ENCODE results near the gene RNF7. TPM values are rescaled to one million over a fixed set of nuclear protein-coding genes. Genes with fewer than 3 reads are reported as not detected.

The RNF7 gene
- total and polyA plus RNA-seq, 8 donors = 88.1 to 107 (median 94.4) TPM

GRCh38 chr3:141792495-141792894 lies 54.4 kb downstream of the RNF7 start:
- no peaks in the 10 kb centered on the region for H3K27me3 ChIP-seq

GRCh38 chr3:141793476-141794260 lies 55.6 kb downstream of the RNF7 start:
- intact Hi-C loops (cut with DNase I) = no loop called here
- Histone ChIP-seq H3K36me3 (no peaks in the 10 kb centered on the region), H3K27me3 (no peaks in the 10 kb centered on the region), H3K9me3 (no peaks in the 10 kb centered on the region), H3K27ac (no peak overlapping the region), H3K4me3 (no peak overlapping the region), H3K4me1 (peaks cover 14 to 28% of the 10 kb centered on the region in 2 donors)
- no peak for TF ChIP-seq CTCF (IDR thresholded peaks at IDR 0.05)
- ATAC-seq = no peak
- DNase-seq = no peak

More at GRCh38 chr3:141792495-141792894, 54.4 kb downstream of the RNF7 start:
- ATAC-seq = no peak
- H3K9me3 ChIP-seq = no peaks in the 10 kb centered on the region
- intact Hi-C loops (cut with DNase I) = no loop called here
- H3K27ac ChIP-seq = no peak overlapping the region
- no peak overlapping the region for H3K4me3 ChIP-seq
- H3K4me1 ChIP-seq = peaks cover 5 to 18% of the 10 kb centered on the region in 2 donors
- H3K36me3 ChIP-seq = no peaks in the 10 kb centered on the region
- TF ChIP-seq CTCF (IDR thresholded peaks at IDR 0.05) = no peak
- no peak for DNase-seq

- no peak for TF ChIP-seq CTCF (IDR thresholded peaks at IDR 0.05)
- intact Hi-C loops (cut with DNase I) = no loop called here
Measured at GRCh38 chr3:141795276-141795675, 57.2 kb downstream of the RNF7 start.

GRCh38 chr3:141795741-141796080 lies 57.6 kb downstream of the RNF7 start:
- intact Hi-C loops (cut with DNase I) = no loop called here
- no peak for TF ChIP-seq CTCF (IDR thresholded peaks at IDR 0.05)
- Histone ChIP-seq H3K27me3 (no peaks in the 10 kb centered on the region), H3K4me3 (no peak overlapping the region), H3K9me3 (no peaks in the 10 kb centered on the region), H3K36me3 (no peaks in the 10 kb centered on the region), H3K4me1 (peaks cover 14 to 28% of the 10 kb centered on the region in 2 donors), H3K27ac (peak overlapping the region in 1 of 2 donors; percentile 83)
- no peak for ATAC-seq
- no peak for DNase-seq

More at GRCh38 chr3:141795276-141795675, 57.2 kb downstream of the RNF7 start:
- Histone ChIP-seq H3K27me3 (no peaks in the 10 kb centered on the region), H3K36me3 (no peaks in the 10 kb centered on the region), H3K9me3 (no peaks in the 10 kb centered on the region), H3K4me1 (peaks cover 14 to 28% of the 10 kb centered on the region in 2 donors), H3K4me3 (no peak overlapping the region), H3K27ac (no peak overlapping the region)
- DNase-seq = no peak
- no peak for ATAC-seq

- ATAC-seq = peak; percentile 73
- DNase-seq = peak in 3 of 4 donors; percentile 25 to 72 (median 65)
Measured at GRCh38 chr3:141796081-141796888, 58.2 kb downstream of the RNF7 start.

More at GRCh38 chr3:141796081-141796888, 58.2 kb downstream of the RNF7 start:
- no peak for TF ChIP-seq CTCF (IDR thresholded peaks at IDR 0.05)
- intact Hi-C loops (cut with DNase I) = no loop called here
- Histone ChIP-seq H3K9me3 (no peaks in the 10 kb centered on the region), H3K4me3 (peak overlapping the region in 1 of 2 donors; percentile 42), H3K4me1 (peaks cover 14 to 28% of the 10 kb centered on the region in 2 donors), H3K36me3 (no peaks in the 10 kb centered on the region), H3K27ac (peak overlapping the region; percentile 80 to 83), H3K27me3 (no peaks in the 10 kb centered on the region)
